HL-60/S4 treated with phorbol 12-myristate 13-acetate at 8.2 ng/mL for 4 days and 3 days (cell line): ENCODE measurements around the gene SLC24A4.
"Not testable (repeated sequence)": the region's sequence is repeated elsewhere in the genome, so short reads cannot be mapped to it uniquely, and the experiment has no call there.

Experiments used
- in situ Hi-C: fragments of 300-500 bp; cut with MboI; formaldehyde crosslinking; loops from 2 replicates; pipeline ENCODE4 v1.15.0; 2022; ENCODE audit warnings: low sequenced_read_pairs

Gene SLC24A4

GRCh38 chr14:92400579-92401444 is 77.8 kb downstream of the SLC24A4 start:
- in situ Hi-C loops, result no loop called here

GRCh38 chr14:92401561-92401960 is 78.6 kb downstream of the SLC24A4 start:
- in situ Hi-C loops, result no loop called here

GRCh38 chr14:92402500-92402899 is 79.5 kb downstream of the SLC24A4 start:
- in situ Hi-C loops, result not testable (repeated sequence)

GRCh38 chr14:92404018-92404417 is 81.1 kb downstream of the SLC24A4 start:
- in situ Hi-C loops, result no loop called here

- in situ Hi-C loops, result no loop called here
Measured at GRCh38 chr14:92404421-92404820, 81.5 kb downstream of the SLC24A4 start.

GRCh38 chr14:92404938-92405337 is 82.0 kb downstream of the SLC24A4 start:
- in situ Hi-C loops, result no loop called here

GRCh38 chr14:92407410-92407809 is 84.4 kb downstream of the SLC24A4 start:
- in situ Hi-C loops, result no loop called here

- in situ Hi-C loops, result no loop called here
Measured at GRCh38 chr14:92409043-92409442, 86.1 kb downstream of the SLC24A4 start.

- in situ Hi-C loops, result no loop called here
Measured at GRCh38 chr14:92411135-92411534, 88.2 kb downstream of the SLC24A4 start.

- in situ Hi-C loops, result no loop called here
Measured at GRCh38 chr14:92411941-92412340, 89.0 kb downstream of the SLC24A4 start.

- in situ Hi-C loops, result no loop called here
Measured at GRCh38 chr14:92412912-92413311, 89.9 kb downstream of the SLC24A4 start.

GRCh38 chr14:92413379-92413778 is 90.4 kb downstream of the SLC24A4 start:
- in situ Hi-C loops, result no loop called here

GRCh38 chr14:92414690-92415445 is 91.9 kb downstream of the SLC24A4 start:
- in situ Hi-C loops, result no loop called here

- in situ Hi-C loops, result no loop called here
Measured at GRCh38 chr14:92415969-92416368, 93.0 kb downstream of the SLC24A4 start.

GRCh38 chr14:92416544-92416943 is 93.6 kb downstream of the SLC24A4 start:
- in situ Hi-C loops, result no loop called here

- in situ Hi-C loops, result no loop called here
Measured at GRCh38 chr14:92417759-92418158, 94.8 kb downstream of the SLC24A4 start.

- in situ Hi-C loops, result no loop called here
Measured at GRCh38 chr14:92421751-92422150, 98.8 kb downstream of the SLC24A4 start.

GRCh38 chr14:92425101-92425500 is 102.1 kb downstream of the SLC24A4 start:
- in situ Hi-C loops, result no loop called here

GRCh38 chr14:92426237-92426636 is 103.3 kb downstream of the SLC24A4 start:
- in situ Hi-C loops, result no loop called here

- in situ Hi-C loops, result no loop called here
Measured at GRCh38 chr14:92427096-92427495, 104.1 kb downstream of the SLC24A4 start.

GRCh38 chr14:92430686-92431085 is 107.7 kb downstream of the SLC24A4 start:
- in situ Hi-C loops, result no loop called here

GRCh38 chr14:92431199-92431725 is 108.3 kb downstream of the SLC24A4 start:
- in situ Hi-C loops, result no loop called here
